Testis (tissue), 2 donors: ENCODE measurements around the gene USP17L15.
"Not testable (repeated sequence)": the region's sequence is repeated elsewhere in the genome, so short reads cannot be mapped to it uniquely, and the experiment has no call there.

Source experiments
- CTCF ChIP-seq, 3 experiments: fragments of 450-650 bp in 2 of 3; fragments of 200-600 bp in 1 of 3; sonication (generic) in 1 of 3; IDR thresholded peaks; one replicate each; pipeline ENCODE4 v1.5.1; 2016 to 2019; ENCODE audit warnings: antibody characterized with exemption in 3 of 3, mild to moderate bottlenecking in 2 of 3, moderate library complexity in 1 of 3
- POLR2A ChIP-seq: fragments of 450-650 bp; IDR thresholded peaks from one replicate; pipeline ENCODE4 v1.6.1; 2017; ENCODE audit warnings: antibody characterized with exemption, mild to moderate bottlenecking, moderate library complexity

GRCh38 chr4:9267319-9267718 lies 33.1 kb downstream of the USP17L15 start, which contains the start of gene USP17L22:
- TF ChIP-seq POLR2A; CTCF (IDR thresholded peaks at IDR 0.05): not testable (repeated sequence)
